Muscle layer of duodenum (tissue), 2 donors: Measurements from ENCODE around the gene CDRT4.

Source experiments
- H3K27ac ChIP-seq: one replicate; pipeline ENCODE4 v1.7.0; 2013; ENCODE audit warnings: mild to moderate bottlenecking, low read length
- H3K27me3 ChIP-seq: one replicate; pipeline ENCODE4 v1.7.0; 2013; ENCODE audit warnings: low read depth, mild to moderate bottlenecking, control low read depth, low read length
- H3K36me3 ChIP-seq, 2 donors: one replicate each; pipeline ENCODE4 v1.7.0; 2013; ENCODE audit warnings: low read length in 2 of 2, control low read depth in 1 of 2, mild to moderate bottlenecking in 1 of 2; ENCODE audit not compliant: insufficient read depth in 2 of 2, control insufficient read depth in 1 of 2
- H3K4me1 ChIP-seq, 2 donors: one replicate each; pipeline ENCODE4 v1.7.0; 2013; ENCODE audit warnings: low read length in 2 of 2, mild to moderate bottlenecking in 2 of 2, control low read depth in 1 of 2, moderate library complexity in 1 of 2; ENCODE audit not compliant: insufficient read depth in 2 of 2, control insufficient read depth in 1 of 2
- H3K4me3 ChIP-seq, 2 donors: one replicate each; pipeline ENCODE4 v1.7.0; 2013; ENCODE audit warnings: low read length in 2 of 2, low read depth in 1 of 2, mild to moderate bottlenecking in 1 of 2
- H3K9me3 ChIP-seq, 2 donors: one replicate each; pipeline ENCODE4 v1.7.0; 2013; ENCODE audit warnings: low read length in 2 of 2, control low read depth in 1 of 2, mild to moderate bottlenecking in 1 of 2; ENCODE audit not compliant: control insufficient read depth in 1 of 2
- donor health status: healthy.

CDRT4 gene

DNA sequence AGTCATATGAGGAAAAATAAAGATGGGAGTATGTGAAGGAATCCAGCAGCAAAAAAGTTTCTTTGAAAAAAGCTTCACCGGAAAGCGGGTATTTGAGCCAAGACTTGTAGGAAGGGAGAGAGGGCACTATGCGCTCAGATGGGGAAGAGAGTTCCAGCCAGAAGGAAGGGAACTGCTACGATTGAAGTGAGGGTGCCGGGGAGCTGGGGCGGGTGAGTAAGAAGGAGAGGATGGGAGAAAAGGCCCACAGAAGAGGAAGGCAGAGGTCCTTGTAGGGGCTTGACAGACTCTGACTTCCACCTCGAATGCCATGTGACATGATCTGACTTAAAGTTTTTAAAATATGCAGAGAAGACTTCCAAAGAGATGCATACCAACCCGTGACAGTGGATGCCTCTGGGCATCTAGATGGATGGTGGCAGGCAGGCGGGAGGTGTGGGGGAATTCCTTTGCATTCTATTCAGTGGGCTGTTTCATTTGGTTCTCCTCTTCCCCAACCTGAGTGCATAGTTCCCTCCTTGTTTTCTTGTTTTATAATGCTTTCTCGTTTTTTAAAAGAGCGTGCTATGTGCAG lies 44.9 kb downstream of the CDRT4 start:
- Histone ChIP-seq H3K36me3 (no peaks in the 10 kb centered on the region), H3K27me3 (no peaks in the 10 kb centered on the region), H3K27ac (no peak overlapping the region), H3K4me3 (no peak overlapping the region), H3K4me1 (peaks cover 0 to 5% of the 10 kb centered on the region in 2 donors), H3K9me3 (no peaks in the 10 kb centered on the region)

DNA sequence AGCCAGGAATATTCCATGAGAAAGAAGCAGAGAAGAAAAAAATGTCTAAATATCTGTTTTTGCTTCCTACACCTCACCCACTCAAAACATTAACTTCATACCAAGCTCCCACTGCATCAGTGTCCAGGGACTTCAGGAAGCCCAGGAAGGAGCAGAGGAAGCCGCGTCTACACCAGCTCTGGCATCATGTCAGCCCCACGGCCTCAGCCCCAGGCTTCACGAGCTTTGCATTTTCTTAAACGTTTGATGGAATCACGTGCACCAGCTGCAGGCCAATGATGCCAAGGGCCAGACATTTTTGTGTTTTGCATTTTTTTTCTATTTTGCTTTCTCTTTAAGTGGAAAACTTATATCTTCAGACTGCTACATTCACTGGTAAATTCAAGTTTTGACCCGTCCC lies 48.6 kb downstream of the CDRT4 start:
- H3K4me1 ChIP-seq = peaks cover 0 to 4% of the 10 kb centered on the region in 2 donors
- H3K27me3 ChIP-seq = no peaks in the 10 kb centered on the region
- H3K27ac ChIP-seq = no peak overlapping the region
- no peaks in the 10 kb centered on the region for H3K9me3 ChIP-seq
- no peaks in the 10 kb centered on the region for H3K36me3 ChIP-seq
- no peak overlapping the region for H3K4me3 ChIP-seq

DNA sequence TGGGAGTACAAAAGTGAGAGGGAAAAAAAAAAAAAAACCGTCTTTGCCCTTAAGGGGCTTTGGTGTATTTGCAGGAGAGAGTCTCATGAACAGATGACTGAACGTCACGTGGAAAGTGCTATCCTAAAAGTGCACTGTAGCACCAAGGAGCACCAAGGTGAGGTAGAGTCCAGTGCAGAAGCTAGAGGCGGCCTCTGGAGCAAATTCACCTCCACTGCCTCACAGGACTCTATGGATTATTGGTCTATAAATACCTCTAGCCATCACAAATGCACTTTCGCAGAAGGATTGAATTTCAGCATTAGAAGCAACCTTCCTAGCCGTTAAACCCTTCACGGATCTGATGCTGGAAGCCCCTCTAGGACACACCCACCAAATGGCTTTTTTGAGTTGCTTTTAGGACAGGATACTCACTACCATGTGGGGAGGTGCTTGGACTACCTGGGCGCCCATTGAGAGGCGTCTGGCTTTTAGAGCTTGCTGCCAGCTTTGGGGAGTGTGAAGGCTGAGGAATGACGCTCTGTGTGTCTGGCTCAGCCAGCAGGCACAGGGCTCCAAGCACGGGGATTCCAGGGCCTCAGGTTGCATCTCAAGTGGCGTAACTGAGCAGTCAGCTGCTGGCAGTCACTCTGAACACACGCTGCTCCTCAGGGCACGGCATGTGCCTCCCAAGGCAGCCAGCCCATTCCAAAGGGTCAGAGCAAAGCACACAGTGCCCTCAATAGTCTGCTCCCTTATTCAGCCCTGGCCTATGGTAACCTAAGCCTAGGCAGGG lies 52.7 kb downstream of the CDRT4 start:
- H3K36me3 ChIP-seq = peaks cover 0 to 3% of the 10 kb centered on the region in 2 donors
- no peak overlapping the region for H3K27ac ChIP-seq
- no peaks in the 10 kb centered on the region for H3K9me3 ChIP-seq
- H3K27me3 ChIP-seq = no peaks in the 10 kb centered on the region
- H3K4me3 ChIP-seq = no peak overlapping the region
- H3K4me1 ChIP-seq = peaks cover 0 to 8% of the 10 kb centered on the region in 2 donors

DNA sequence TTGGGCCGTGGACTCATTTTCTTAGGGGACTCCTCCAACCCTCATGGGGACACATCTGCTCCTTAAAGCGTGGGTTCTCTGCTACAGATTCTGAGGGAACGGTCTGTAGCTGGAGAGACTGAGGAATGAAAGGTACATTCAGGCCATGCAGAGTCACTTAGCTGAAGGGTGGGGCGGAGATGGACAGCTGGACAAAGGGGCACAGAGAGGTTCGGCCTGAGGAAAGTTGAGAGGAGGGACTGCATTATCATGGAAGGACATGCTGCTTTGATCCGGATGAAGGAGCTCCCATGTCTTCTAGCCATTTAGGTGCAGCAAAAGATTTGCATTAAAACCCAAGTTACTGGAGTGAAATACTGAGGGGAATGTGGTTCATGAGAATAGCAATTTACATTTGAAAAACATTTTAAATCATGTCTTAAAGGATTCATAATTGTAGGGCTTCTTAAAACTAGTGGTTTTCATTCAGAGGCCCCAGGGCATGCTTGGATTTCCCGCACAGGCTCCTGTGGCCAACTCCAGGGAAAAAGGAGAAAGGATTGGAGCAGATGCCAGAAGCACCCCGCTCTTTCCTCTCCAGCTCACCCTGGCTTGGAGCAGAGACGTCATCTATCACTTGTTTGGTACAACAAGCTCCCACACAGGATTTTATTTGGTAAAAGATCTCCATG lies 54.2 kb downstream of the CDRT4 start:
- Histone ChIP-seq H3K27me3 (no peaks in the 10 kb centered on the region), H3K9me3 (no peaks in the 10 kb centered on the region), H3K4me1 (peaks cover 0 to 8% of the 10 kb centered on the region in 2 donors), H3K36me3 (peaks cover 0 to 3% of the 10 kb centered on the region in 2 donors), H3K27ac (no peak overlapping the region), H3K4me3 (no peak overlapping the region)

DNA sequence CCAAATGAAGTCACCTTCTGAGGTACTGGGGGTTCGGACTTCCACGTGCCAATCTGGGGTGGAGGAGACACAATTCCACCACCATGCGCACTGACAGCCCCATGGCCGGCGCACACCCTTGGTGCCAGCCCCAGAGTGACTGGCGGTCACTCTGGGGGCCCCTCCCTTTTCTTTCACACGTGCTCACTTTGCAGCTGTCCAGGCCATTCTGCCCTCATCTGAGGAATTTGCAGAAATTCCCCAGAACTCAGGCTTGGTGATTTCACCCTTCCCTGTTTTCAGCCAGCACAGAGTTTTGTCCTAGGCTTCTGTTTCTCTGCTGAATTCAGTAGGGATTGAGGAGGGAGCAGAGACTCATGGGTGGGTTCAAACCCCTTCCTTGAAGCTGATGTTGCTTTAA lies 54.8 kb downstream of the CDRT4 start:
- H3K9me3 ChIP-seq = no peaks in the 10 kb centered on the region
- peaks cover 0 to 3% of the 10 kb centered on the region in 2 donors for H3K36me3 ChIP-seq
- no peaks in the 10 kb centered on the region for H3K27me3 ChIP-seq
- H3K4me3 ChIP-seq = no peak overlapping the region
- peaks cover 0 to 8% of the 10 kb centered on the region in 2 donors for H3K4me1 ChIP-seq
- peak overlapping the region; percentile 17 for H3K27ac ChIP-seq

DNA sequence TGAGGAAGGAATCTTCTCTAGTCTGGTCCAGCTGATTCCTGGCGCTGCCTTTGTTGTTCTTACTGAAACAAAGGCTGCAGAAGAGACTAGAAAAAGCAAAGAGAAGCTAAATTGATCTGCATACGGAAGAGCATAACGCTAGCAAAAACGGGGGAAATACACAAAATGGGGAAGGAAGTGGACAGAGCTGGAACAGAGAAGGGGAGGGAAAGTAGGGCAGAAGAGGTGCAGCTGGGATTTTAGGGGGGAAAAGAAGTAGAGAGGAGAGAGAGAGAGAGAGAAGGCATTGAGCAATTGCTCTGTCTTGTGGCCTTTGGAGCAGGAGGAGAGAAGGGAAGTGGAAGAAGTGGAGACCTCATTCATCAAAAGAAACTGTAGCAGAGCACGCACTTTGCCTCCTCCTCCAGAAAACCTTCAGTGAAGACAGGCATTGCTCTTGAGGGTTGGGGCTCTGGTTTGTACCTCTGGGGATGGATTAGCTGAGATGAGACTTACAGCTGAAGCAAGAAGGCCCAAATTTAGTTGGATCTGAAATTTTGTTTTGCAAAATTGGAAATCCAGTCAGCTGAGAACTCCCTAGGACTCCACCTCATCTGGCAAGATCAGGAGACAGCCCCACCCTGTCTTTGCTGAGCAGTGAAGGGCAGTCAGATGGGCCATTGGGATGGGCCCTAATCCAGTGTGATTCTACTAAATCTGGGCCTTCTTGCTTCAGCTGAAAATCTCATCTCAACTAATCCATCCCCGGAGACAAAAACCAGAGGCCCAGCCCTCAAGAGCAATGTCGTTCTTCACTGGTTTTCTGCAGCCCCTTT lies 55.8 kb downstream of the CDRT4 start:
- H3K4me1 ChIP-seq = peaks cover 0 to 8% of the 10 kb centered on the region in 2 donors
- no peaks in the 10 kb centered on the region for H3K9me3 ChIP-seq
- peaks cover 0 to 3% of the 10 kb centered on the region in 2 donors for H3K36me3 ChIP-seq
- no peaks in the 10 kb centered on the region for H3K27me3 ChIP-seq
- peak overlapping the region; percentile 17 for H3K27ac ChIP-seq
- H3K4me3 ChIP-seq = no peak overlapping the region

DNA sequence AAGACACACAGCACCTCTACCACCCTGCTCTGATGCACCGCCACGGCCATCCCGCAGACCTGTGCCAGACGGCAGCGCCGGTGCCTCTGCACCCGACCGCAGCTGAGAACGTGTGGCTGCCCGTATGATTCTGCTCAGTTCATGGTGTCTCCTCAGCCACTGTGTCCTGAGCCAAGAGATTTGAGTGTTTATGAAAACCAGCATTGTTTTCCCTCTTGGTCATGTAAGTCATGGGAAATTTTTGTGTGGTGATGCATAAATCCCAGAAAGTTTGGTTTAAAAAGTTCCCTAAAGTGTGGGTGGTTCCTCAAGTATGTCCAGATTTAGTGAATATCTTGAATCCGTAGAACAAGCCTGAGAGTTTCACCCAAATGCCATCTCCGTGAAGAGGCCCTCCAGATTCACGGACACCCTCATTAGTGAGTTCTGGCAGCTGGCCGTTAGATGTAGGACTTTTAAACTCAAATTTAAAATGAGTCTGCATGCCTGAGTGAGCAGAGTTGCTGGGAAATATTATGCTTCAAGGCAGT lies 57.6 kb downstream of the CDRT4 start:
- Histone ChIP-seq H3K27ac (peak overlapping the region; percentile 84), H3K36me3 (peaks cover 0 to 3% of the 10 kb centered on the region in 2 donors), H3K9me3 (no peaks in the 10 kb centered on the region), H3K27me3 (no peaks in the 10 kb centered on the region), H3K4me1 (peaks cover 0 to 8% of the 10 kb centered on the region in 2 donors), H3K4me3 (no peak overlapping the region)

DNA sequence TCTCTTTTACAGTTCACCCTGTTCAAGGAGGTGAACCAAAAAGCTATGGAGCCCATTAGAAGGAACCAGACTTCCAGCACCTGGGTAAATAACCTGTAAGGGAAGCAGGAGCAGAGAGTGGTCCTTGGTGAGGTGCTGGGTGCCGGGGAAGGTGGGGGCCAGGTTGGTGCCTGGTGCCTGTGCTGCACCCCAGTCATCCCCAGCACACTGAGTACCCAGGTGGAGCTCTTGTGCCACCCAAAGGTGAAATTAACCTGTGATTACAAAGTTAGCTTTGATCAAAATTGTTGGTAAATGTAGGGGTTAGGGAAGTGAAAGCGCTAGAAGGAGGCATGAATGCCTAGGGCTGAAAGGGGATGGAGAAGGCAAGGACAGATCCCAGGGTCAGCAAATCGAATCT lies 58.6 kb downstream of the CDRT4 start:
- peak overlapping the region; percentile 84 for H3K27ac ChIP-seq
- no peaks in the 10 kb centered on the region for H3K27me3 ChIP-seq
- no peak overlapping the region for H3K4me3 ChIP-seq
- peaks cover 0 to 3% of the 10 kb centered on the region in 2 donors for H3K36me3 ChIP-seq
- no peaks in the 10 kb centered on the region for H3K9me3 ChIP-seq
- peaks cover 0 to 12% of the 10 kb centered on the region in 2 donors for H3K4me1 ChIP-seq

DNA sequence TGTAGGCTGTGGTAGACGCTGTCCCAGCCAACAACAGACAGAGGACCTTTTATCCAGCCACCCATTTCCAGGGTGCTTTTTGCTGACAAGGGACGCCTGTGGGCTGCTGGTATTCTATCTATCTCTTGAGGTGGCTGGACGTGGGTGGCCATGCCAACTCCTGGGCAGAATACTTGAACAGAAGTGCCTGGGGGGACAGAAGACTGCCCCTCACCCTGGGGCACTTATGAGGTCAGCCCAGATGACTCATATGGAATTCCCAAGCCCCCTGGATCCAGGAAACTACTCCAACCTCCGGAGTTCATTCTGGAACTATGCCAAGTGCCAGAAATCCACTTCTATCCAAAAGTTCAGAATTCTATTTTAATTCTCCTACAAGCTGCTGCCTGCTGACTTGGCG lies 61.3 kb downstream of the CDRT4 start:
- Histone ChIP-seq H3K27me3 (no peaks in the 10 kb centered on the region), H3K9me3 (no peaks in the 10 kb centered on the region), H3K27ac (no peak overlapping the region), H3K4me3 (no peak overlapping the region), H3K4me1 (peaks cover 0 to 13% of the 10 kb centered on the region in 2 donors), H3K36me3 (peaks cover 0 to 3% of the 10 kb centered on the region in 2 donors)

DNA sequence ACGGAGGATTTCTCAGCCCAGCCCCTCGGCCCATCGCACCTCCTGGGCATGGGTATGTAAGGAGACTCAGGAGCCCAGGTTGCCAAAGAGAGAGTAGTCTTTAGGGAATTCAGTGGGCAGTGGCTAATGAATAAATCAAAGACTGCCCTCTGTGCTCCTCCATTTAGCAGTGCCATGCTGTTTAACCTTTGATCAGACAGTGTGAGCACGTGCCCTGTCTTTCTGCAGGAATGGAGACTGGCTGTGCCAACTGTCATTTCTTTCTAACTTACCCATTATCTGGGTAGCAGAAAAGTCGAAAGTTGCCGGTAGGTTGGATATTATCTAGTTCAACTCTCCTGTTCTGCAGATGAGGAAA lies 62.4 kb downstream of the CDRT4 start:
- no peak overlapping the region for H3K27ac ChIP-seq
- H3K4me3 ChIP-seq = no peak overlapping the region
- peaks cover 0 to under 1% of the 10 kb centered on the region in 2 donors for H3K36me3 ChIP-seq
- no peaks in the 10 kb centered on the region for H3K27me3 ChIP-seq
- no peaks in the 10 kb centered on the region for H3K9me3 ChIP-seq
- H3K4me1 ChIP-seq = peaks cover 0 to 13% of the 10 kb centered on the region in 2 donors
